A673 (cell line): ENCODE measurements around the gene N4BP2L1.

Experiments used
- CTCF ChIP-seq: fragments of 300-800, 200-600 bp; sonication (generic); conservative IDR thresholded peaks from 2 replicates; pipeline ENCODE4 v1.5.1; 2017; ENCODE audit warnings: low read depth, mild to moderate bottlenecking, antibody characterized with exemption, low read length, moderate library complexity, mixed read lengths
- EZH2 ChIP-seq: fragments of 200-600 bp; sonication (generic); IDR thresholded peaks from 2 replicates; pipeline ENCODE4 v1.6.1; 2017; ENCODE audit warnings: borderline replicate concordance, low read depth, mild to moderate bottlenecking, mixed read lengths, antibody characterized with exemption, low read length; ENCODE audit not compliant: poor library complexity, severe bottlenecking

GRCh38 chr13:32378012-32378411 lies 49.9 kb downstream of the N4BP2L1 start:
- TF ChIP-seq CTCF (no peak), EZH2 (no peak)
